A549 treated with AZD2906 at 1 μM for 4 hours (cell line): Measurements from ENCODE around the gene NIF3L1. TPM values are rescaled to one million over a fixed set of nuclear protein-coding genes. Genes with fewer than 3 reads are reported as not detected.

ENCODE experiments used
- total RNA-seq: library from RNA; stranded (reverse); fragments of 200-300 nt; extraction: Qiagen RNA extraction; gene quantifications from 5 replicates; pipeline ENCODE4 v1.2.3, GENCODE V29; 2022

NIF3L1 gene, protein sequence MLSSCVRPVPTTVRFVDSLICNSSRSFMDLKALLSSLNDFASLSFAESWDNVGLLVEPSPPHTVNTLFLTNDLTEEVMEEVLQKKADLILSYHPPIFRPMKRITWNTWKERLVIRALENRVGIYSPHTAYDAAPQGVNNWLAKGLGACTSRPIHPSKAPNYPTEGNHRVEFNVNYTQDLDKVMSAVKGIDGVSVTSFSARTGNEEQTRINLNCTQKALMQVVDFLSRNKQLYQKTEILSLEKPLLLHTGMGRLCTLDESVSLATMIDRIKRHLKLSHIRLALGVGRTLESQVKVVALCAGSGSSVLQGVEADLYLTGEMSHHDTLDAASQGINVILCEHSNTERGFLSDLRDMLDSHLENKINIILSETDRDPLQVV
- 34.2 to 41.8 TPM (median 34.7 TPM) in 5 replicates for total RNA-seq

DNA sequence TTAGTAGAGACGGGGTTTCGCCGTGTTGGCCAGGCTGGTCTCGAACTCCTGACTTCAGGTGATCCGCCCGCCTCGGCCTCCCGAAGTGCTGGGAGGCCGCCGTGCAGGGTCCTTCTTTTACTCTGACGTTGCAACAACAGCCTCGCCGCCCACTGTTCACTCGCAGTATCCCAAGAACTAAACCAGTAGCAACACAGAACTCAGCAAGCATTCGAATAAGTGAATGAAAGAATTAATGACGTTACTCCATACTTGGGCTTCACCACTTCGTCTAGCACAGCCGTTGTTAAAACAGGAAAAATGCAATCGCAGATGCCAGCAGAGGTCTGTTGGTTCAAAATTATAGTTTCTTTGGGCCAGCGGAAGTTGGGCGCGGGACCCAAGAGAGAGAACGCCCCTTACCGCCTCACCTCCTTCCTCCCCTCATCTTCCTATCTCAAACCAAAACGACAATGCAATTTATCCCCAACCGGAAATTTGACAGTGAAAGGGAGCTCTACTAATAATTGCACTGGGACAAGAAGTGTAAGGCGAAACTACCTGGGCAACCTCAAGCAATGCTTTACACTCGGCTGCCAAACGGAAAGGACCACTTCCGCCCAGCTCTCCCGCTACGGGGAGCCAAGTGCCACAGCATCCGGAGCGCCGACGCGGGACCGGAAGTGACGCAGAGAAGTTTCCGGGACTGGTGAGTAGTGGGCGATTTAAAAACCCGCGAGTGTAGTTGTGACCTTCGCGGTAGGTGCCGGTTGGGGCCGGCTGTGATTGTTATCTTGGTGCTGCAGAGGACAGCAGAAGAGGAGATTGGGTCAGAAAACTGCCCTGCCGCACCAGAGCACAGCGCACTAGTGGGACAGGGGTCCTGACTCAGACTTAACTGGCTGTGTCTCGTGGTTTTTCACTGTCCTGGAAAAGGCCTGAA, at the start of gene NIF3L1, which contains the start of gene PPIL3:
TSS of gene NIF3L1 (plus strand) at position 668 of the 922 bp plus-strand sequence. CDS start 2,573 bp downstream, outside the sequence.
TSS of gene PPIL3 (minus strand) at position 374 of the 922 bp plus-strand sequence. CDS start 1,462 bp downstream, outside the sequence.

GRCh38 chr2:200864176-200865034, 24.8 kb upstream of the NIF3L1 start, which contains the start of gene CLK1:
Gene CLK1, minus strand, starts transcription at chr2:200864658. Its CDS starts 2,796 bp downstream, at chr2:200861862.

Other genes starting within 250 kb of the NIF3L1 start
- gene BZW1, start 77.5 kb upstream of the NIF3L1 start, total RNA-seq = 326 to 694 TPM (median 402 TPM) in 5 replicates
- gene CLK1, start 24.7 kb upstream of the NIF3L1 start, total RNA-seq = 29.7 to 36.9 TPM (median 31.6 TPM) in 5 replicates
- gene PPIL3, start 294 bp upstream of the NIF3L1 start, total RNA-seq = 18.2 to 25.2 TPM (median 24.0 TPM) in 5 replicates
- 12.0 to 14.9 TPM (median 13.0 TPM) in 5 replicates for gene ORC2, start 74.3 kb downstream of the NIF3L1 start, total RNA-seq
- 3.1 to 6.1 TPM (median 5.1 TPM) in 5 replicates for gene HYCC2, start 182.3 kb downstream of the NIF3L1 start, total RNA-seq
- 120 to 147 TPM (median 137 TPM) in 5 replicates for gene NDUFB3, start 182.6 kb downstream of the NIF3L1 start, total RNA-seq
- gene CFLAR, start 226.8 kb downstream of the NIF3L1 start, total RNA-seq = 86.9 to 124 TPM (median 99.4 TPM) in 5 replicates